A673 (cell line): ENCODE measurements around the gene NLGN1. TPM values are rescaled to one million over a fixed set of nuclear protein-coding genes. Genes with fewer than 3 reads are reported as not detected.

Source experiments
- BruUV-seq: library from RNA; stranded (reverse); fragments of 400-500 nt; replicated peaks from 2 replicates; lab custom pipeline; 2021; lab: Mats Ljungman, UMichigan
- CTCF ChIA-PET: fragments of 300-600 bp; sonication (Branson Sonifier 250); formaldehyde crosslinking; loops from one replicate; lab custom pipeline; 2022; ENCODE audit warnings: antibody characterized with exemption; lab: Charles Lee
- POLR2A ChIA-PET: fragments of 300-600 bp; sonication (Branson Sonifier 250); formaldehyde crosslinking; loops from one replicate; lab custom pipeline; 2022; ENCODE audit warnings: antibody characterized with exemption; ENCODE audit not compliant: low non-redundant PET; lab: Charles Lee
- DNase-seq: peaks from one replicate; pipeline ENCODE4 v3.0.0-alpha.2; 2015; ENCODE audit warnings: low spot score
- H3K27ac ChIP-seq: fragments of 200-600 bp; sonication (generic); 2 replicates; pipeline ENCODE4 v1.5.1; 2016; ENCODE audit warnings: mixed run types, low read depth, mild to moderate bottlenecking, mixed read lengths, antibody characterized with exemption, low read length; ENCODE audit not compliant: poor library complexity, severe bottlenecking
- H3K27me3 ChIP-seq: fragments of 200-600 bp; sonication (generic); replicated peaks from 2 replicates; pipeline ENCODE4 v1.6.1; 2017; ENCODE audit warnings: mixed run types, low read depth, mild to moderate bottlenecking, mixed read lengths, antibody characterized with exemption, low read length; ENCODE audit not compliant: insufficient read depth, poor library complexity
- H3K36me3 ChIP-seq: fragments of 200-600 bp; sonication (generic); 2 replicates; pipeline ENCODE4 v1.6.1; 2016; ENCODE audit warnings: mixed run types, mild to moderate bottlenecking, mixed read lengths, antibody characterized with exemption, low read length; ENCODE audit not compliant: insufficient read depth, poor library complexity, severe bottlenecking
- H3K4me1 ChIP-seq: fragments of 200-600 bp; sonication (generic); 2 replicates; pipeline ENCODE4 v1.6.1; 2017; ENCODE audit warnings: mixed run types, mild to moderate bottlenecking, mixed read lengths, antibody characterized with exemption, low read length; ENCODE audit not compliant: insufficient read depth, poor library complexity, severe bottlenecking
- H3K4me3 ChIP-seq: fragments of 200-600 bp; sonication (generic); 2 replicates; pipeline ENCODE4 v1.5.1; 2016; ENCODE audit warnings: low read depth, mixed run types, mild to moderate bottlenecking, mixed read lengths, low read length; ENCODE audit not compliant: poor library complexity, severe bottlenecking
- H3K9me3 ChIP-seq: fragments of 200-600 bp; sonication (generic); 2 replicates; pipeline ENCODE4 v1.6.1; 2016; ENCODE audit warnings: mixed run types, low read depth, mild to moderate bottlenecking, mixed read lengths, antibody characterized with exemption, low read length; ENCODE audit not compliant: poor library complexity, severe bottlenecking
- EZH2 ChIP-seq: fragments of 200-600 bp; sonication (generic); IDR thresholded peaks from 2 replicates; pipeline ENCODE4 v1.6.1; 2017; ENCODE audit warnings: borderline replicate concordance, low read depth, mild to moderate bottlenecking, mixed read lengths, antibody characterized with exemption, low read length; ENCODE audit not compliant: poor library complexity, severe bottlenecking
- intact Hi-C: fragments of 100-400 bp; cut with micrococcal nuclease; formaldehyde crosslinking; loops from one replicate; pipeline ENCODE4 v1.10.0; 2022; ENCODE audit not compliant: unreplicated experiment
- total RNA-seq: library from RNA; stranded (reverse); gene quantifications from 2 replicates; pipeline ENCODE4 v1.2.3, GENCODE V29; 2021
- TF ChIP-seq, protein P1 (sequence below): fragments of 300-800, 200-600 bp; sonication (generic); conservative IDR thresholded peaks from 2 replicates; pipeline ENCODE4 v1.5.1; 2017; ENCODE audit warnings: low read depth, mild to moderate bottlenecking, antibody characterized with exemption, low read length, moderate library complexity, mixed read lengths

NLGN1 gene
- total RNA-seq, 1 experiment from 2014 or later = 0.39 TPM

DNA sequence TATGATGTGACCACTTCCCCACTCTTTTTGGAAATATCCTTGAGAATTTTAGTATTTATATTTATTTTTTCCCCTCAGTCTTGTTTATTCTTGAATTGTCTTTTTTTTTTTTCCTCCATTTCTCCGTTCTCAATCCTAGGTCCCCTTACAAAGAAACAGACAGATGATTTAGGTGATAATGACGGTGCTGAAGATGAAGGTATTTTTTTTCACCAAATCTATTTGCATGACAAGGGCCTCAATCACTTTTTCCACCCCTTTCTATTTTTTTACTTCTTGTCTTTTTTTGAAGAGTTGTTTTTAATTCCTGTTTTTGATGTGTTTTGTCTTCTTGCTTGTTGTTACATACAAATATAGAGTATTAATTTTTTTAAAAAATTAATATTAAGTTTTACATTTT lies 402.6 kb downstream of the NLGN1 start:
- H3K4me3 ChIP-seq = no peak overlapping the region
- CTCF ChIA-PET = no interaction called here
- no peaks in the 10 kb centered on the region for H3K27me3 ChIP-seq
- no peak overlapping the region for H3K27ac ChIP-seq
- H3K4me1 ChIP-seq = no peaks in the 10 kb centered on the region
- no peaks in the 10 kb centered on the region for H3K9me3 ChIP-seq
- TF ChIP-seq, protein P1, sequence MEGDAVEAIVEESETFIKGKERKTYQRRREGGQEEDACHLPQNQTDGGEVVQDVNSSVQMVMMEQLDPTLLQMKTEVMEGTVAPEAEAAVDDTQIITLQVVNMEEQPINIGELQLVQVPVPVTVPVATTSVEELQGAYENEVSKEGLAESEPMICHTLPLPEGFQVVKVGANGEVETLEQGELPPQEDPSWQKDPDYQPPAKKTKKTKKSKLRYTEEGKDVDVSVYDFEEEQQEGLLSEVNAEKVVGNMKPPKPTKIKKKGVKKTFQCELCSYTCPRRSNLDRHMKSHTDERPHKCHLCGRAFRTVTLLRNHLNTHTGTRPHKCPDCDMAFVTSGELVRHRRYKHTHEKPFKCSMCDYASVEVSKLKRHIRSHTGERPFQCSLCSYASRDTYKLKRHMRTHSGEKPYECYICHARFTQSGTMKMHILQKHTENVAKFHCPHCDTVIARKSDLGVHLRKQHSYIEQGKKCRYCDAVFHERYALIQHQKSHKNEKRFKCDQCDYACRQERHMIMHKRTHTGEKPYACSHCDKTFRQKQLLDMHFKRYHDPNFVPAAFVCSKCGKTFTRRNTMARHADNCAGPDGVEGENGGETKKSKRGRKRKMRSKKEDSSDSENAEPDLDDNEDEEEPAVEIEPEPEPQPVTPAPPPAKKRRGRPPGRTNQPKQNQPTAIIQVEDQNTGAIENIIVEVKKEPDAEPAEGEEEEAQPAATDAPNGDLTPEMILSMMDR = no peak
- TF ChIP-seq EZH2 = no peak
- H3K36me3 ChIP-seq = no peaks in the 10 kb centered on the region
- DNase-seq = no peak
- no TSS peak for BruUV-seq
- POLR2A ChIA-PET = no interaction called here
- intact Hi-C loops = no loop called here

DNA sequence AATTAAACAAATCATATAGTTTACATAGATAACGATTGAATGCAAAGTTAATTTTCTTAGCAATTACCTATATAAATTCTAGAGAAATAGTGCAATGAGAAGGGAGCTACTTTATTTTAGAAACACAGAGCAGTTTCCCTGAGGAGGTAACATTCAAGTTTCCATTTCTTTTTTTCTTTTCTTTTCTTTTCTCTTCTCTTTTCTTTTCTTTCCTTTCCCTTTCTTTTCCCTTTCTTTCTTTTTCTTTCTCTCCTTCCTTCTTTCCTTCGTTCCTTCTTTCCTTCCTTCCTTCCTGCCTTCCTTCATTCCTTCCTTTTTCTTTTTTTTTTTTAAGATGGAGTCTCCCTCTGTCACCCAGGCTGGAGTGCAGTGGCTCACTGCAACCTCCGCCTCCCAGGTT lies 417.3 kb downstream of the NLGN1 start:
- no peak for DNase-seq
- Histone ChIP-seq H3K4me3 (no peak overlapping the region), H3K27me3 (no peaks in the 10 kb centered on the region), H3K27ac (no peak overlapping the region), H3K9me3 (no peaks in the 10 kb centered on the region), H3K36me3 (no peaks in the 10 kb centered on the region), H3K4me1 (no peaks in the 10 kb centered on the region)
- intact Hi-C loops = loop anchor here (5.0 kb wide), 1 partner anchor 58 kb away; no protein-coding TSS in a partner anchor
- POLR2A ChIA-PET = no interaction called here
- TF ChIP-seq EZH2 = no peak
- TF ChIP-seq, protein P1 = no peak
- CTCF ChIA-PET = no interaction called here
- BruUV-seq = no TSS peak

DNA sequence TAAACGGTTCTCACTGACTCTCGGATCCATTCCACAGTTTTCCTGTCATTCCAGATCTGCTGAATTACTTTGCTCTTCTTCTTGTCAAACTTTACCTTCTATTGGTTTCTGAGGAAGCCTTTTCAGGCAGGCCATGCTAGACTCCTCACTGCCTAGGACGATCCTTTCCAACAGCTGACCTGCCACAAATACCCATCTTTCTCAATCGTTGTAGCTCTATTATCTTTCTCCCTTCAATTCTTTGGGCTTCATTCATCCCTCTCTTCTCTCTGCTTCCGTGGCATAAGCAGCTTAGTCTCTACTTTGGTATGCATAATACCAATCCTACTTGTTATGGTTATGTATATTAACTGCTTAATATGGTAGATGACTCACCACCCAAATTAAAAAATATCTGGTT lies 421.8 kb downstream of the NLGN1 start:
- intact Hi-C loops = loop anchor here (5.0 kb wide), 1 partner anchor 62 kb away; no protein-coding TSS in a partner anchor
- no peak for DNase-seq
- no peaks in the 10 kb centered on the region for H3K36me3 ChIP-seq
- H3K27ac ChIP-seq = no peak overlapping the region
- CTCF ChIA-PET = no interaction called here
- H3K4me1 ChIP-seq = no peaks in the 10 kb centered on the region
- POLR2A ChIA-PET = no interaction called here
- TF ChIP-seq, protein P1 = no peak
- no peak for TF ChIP-seq EZH2
- peaks cover 19% of the 10 kb centered on the region for H3K27me3 ChIP-seq
- H3K4me3 ChIP-seq = no peak overlapping the region
- H3K9me3 ChIP-seq = no peaks in the 10 kb centered on the region
- BruUV-seq = no TSS peak
